CD4-positive, alpha-beta T cell treated with Interleukin-4 for 1 hour (primary cell): ENCODE measurements around the gene PFDN2.

ENCODE experiments used
- DNase-seq, 2 donors: peaks; one replicate each; pipeline ENCODE4 v3.0.0-alpha.2; 2020 to 2022

Gene PFDN2

GRCh38 chr1:161099090-161099802 is 18.6 kb downstream of the PFDN2 start:
- no peak for DNase-seq

DNA sequence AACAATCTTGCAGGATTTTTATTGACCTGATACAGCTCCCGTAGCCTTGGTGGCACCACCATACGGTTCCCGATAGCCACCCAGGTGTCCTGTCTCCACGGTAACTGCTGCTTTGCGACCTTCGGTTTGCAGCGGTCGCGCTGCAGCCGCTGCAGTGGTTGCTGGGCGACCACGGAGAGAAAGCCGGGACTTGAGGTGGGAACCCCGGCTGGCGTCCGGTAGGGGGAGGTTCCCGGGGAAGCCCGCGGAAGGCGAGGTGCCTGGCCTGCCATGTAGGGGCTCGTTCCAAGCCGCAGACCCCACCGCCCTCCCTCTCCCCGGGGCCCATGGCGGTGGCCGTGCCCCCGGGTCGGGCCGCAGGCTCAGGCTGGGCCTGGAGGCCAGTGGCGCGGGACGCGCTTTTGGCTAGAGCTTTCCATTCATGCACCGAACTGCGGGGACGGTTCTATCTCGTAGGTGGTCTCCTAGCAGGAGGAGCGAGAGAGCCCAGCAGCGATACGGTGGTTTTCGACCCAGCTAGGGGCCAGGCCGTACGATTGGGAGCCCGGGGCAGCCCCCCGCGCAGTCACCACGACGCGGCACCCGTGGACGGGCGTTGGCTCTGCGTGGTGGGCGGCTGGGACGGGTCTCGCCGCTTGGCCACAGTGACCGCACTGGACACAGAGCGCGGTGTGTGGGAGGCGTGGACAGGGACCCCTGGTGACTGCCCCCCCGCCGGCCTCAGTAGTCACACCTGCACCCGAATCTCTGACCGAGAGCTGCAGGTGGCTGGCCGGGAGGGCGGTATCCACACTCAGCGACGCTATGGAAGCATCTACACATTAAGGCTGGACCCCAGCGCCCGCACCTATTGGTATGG is 19.4 kb downstream of the PFDN2 start, which contains the start of gene KLHDC9:
Gene KLHDC9 (plus strand): TSS at position 152 of the 859 bp plus-strand sequence. CDS start 175 bp downstream, at position 327.
- DNase-seq: peak; percentile 77 to 87

- DNase-seq: no peak
Measured at GRCh38 chr1:161096530-161096929, 21.3 kb downstream of the PFDN2 start.

GRCh38 chr1:161096015-161096414 is 21.8 kb downstream of the PFDN2 start:
- DNase-seq: no peak

GRCh38 chr1:161095230-161095629 is 22.6 kb downstream of the PFDN2 start:
- no peak for DNase-seq

GRCh38 chr1:161094481-161094880 is 23.4 kb downstream of the PFDN2 start:
- DNase-seq: no peak

GRCh38 chr1:161092621-161093028 is 25.2 kb downstream of the PFDN2 start:
- no peak for DNase-seq

- no peak for DNase-seq
Measured at GRCh38 chr1:161091796-161092507, 25.9 kb downstream of the PFDN2 start.

GRCh38 chr1:161091093-161091492 is 26.7 kb downstream of the PFDN2 start:
- no peak for DNase-seq

DNA sequence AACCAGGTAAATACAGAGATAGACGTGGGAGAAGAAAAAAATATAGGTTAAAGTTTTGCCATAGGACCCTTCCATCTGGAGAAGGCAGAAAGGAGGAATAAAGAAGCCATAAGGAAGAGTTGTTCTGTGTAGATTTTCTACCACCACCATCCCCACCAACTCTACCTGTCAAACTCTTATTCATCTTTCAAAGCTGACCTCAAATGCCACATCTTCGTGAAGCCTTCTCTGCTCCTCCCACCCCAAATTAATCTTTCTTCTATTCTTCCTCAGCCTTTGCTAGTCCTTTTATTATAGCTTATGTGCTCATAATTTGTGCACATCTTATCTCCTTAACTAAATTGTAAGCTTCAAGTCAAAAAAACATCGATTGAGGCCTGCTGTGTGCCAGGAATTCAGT is 27.2 kb downstream of the PFDN2 start:
- DNase-seq: no peak

- no peak for DNase-seq
Measured at GRCh38 chr1:161089938-161090337, 27.9 kb downstream of the PFDN2 start.

GRCh38 chr1:161089251-161089924 is 28.4 kb downstream of the PFDN2 start, which contains the start of gene NECTIN4:
NECTIN4 (minus strand) TSS chr1:161089558; CDS start chr1:161089296, 262 bp downstream.
- no peak for DNase-seq

GRCh38 chr1:161088587-161089110 is 29.2 kb downstream of the PFDN2 start:
- DNase-seq: no peak

DNA sequence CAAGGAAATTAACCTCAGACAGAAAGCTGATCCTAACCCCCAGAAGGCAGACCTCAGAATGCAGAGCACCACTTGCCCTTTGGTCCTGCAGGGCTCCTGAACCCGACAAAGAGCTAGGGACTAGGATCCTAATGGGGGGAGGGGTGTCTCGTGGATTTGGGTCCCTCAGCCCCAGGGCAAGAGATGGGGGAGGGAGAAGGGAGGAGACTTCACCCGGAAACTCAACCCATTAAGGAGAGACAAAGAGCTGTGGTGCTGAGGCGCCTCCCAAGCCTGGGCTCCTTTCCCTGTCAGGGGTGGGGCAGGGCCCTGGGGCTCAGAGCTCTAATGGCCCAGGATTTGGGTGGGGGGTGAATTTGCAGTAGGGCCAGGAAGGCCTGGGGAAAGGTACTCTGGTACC is 31.4 kb downstream of the PFDN2 start:
- no peak for DNase-seq

- DNase-seq: no peak
Measured at GRCh38 chr1:161085165-161085564, 32.7 kb downstream of the PFDN2 start.

- no peak for DNase-seq
Measured at GRCh38 chr1:161084597-161084988, 33.2 kb downstream of the PFDN2 start.

GRCh38 chr1:161083748-161084596 is 33.9 kb downstream of the PFDN2 start:
- no peak for DNase-seq

- peak; percentile 16 to 83 for DNase-seq
Measured at GRCh38 chr1:161082996-161083747, 34.7 kb downstream of the PFDN2 start.

- no peak for DNase-seq
Measured at GRCh38 chr1:161082483-161082882, 35.4 kb downstream of the PFDN2 start.

DNA sequence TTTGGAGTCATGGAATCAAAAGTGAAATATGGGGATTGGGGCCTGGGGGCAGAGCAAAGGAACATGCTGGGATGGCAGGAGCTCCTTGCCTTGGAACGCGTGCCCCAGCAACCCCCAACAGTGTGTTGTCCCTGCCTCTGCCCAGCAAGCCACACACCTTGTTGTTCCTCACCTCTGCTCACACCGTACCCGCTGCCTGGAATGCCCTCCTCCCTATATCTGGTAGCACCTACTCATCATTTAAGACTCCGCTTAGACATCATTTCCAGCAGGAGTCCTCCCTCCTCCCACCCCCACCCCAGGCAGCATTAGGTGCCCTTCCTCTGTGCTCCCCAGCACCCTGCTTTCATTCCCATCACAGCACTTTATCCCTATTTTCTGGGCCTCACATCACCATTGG is 36.3 kb downstream of the PFDN2 start:
- no peak for DNase-seq
